ENCODE data around the gene CNN2. TPM values are rescaled to one million over a fixed set of nuclear protein-coding genes. Genes with fewer than 3 reads are reported as not detected.

Gene CNN2
- total RNA-seq, 2 donors from 2014 or later, result 187 to 254 TPM

DNA sequence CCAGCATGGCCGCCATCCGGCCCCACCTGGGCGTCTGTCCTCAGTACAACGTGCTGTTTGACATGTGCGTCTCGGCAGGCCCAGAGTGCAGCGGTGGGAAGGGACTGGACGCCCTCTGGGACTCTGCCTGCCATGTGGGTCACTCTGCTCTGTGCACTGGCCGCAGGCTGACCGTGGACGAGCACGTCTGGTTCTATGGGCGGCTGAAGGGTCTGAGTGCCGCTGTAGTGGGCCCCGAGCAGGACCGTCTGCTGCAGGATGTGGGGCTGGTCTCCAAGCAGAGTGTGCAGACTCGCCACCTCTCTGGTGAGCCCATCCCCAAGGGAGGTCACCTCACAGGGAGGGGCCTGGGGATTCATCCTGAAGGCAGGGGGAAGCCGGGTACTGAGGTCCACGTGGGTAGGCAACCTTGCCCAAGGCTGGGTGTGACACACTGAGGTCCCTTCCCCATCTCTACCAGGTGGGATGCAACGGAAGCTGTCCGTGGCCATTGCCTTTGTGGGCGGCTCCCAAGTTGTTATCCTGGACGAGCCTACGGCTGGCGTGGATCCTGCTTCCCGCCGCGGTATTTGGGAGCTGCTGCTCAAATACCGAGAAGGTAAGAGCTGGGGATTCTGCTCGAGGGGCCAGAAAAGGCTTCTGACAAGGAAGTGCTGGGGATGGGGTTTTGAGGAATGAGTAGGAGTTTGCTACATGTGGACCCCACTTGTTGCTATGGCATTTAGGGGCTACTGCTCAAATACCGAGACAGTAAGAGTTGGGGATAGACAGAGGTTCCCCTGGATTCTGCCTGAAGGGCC, 24.8 kb downstream of the CNN2 start:
- H3K27ac Mint-ChIP-seq, result peak overlapping the region in 1 of 2 donors; percentile 57
- ATAC-seq, result peak in 1 of 2 donors; percentile 27
- H3K9me3 Mint-ChIP-seq, result no peaks in the 10 kb centered on the region
- DNase-seq (ENCODE audit: low spot score in 2 of 2), result no peak
- H3K36me3 Mint-ChIP-seq, result peaks cover 0 to 3% of the 10 kb centered on the region in 2 donors

DNA sequence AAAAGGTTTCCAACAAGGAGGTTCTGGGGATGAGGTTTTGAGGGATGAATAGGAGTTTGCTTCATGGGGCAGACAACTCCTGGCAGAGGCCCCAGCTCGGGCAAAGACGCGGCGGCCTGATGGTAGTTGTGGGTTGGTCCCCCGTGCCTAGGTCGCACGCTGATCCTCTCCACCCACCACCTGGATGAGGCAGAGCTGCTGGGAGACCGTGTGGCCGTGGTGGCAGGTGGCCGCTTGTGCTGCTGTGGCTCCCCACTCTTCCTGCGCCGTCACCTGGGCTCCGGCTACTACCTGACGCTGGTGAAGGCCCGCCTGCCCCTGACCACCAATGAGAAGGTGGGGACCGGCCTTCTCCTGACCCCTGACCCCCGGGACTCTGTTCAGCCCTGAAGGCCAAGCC, 25.4 kb downstream of the CNN2 start:
- Mint-ChIP-seq H3K36me3 (peaks cover 5 to 9% of the 10 kb centered on the region in 2 donors), H3K27ac (peak overlapping the region in 1 of 2 donors; percentile 57), H3K9me3 (peaks cover 0 to 3% of the 10 kb centered on the region in 2 donors)
- DNase-seq (ENCODE audit: low spot score in 2 of 2), result no peak
- no peak for ATAC-seq

DNA sequence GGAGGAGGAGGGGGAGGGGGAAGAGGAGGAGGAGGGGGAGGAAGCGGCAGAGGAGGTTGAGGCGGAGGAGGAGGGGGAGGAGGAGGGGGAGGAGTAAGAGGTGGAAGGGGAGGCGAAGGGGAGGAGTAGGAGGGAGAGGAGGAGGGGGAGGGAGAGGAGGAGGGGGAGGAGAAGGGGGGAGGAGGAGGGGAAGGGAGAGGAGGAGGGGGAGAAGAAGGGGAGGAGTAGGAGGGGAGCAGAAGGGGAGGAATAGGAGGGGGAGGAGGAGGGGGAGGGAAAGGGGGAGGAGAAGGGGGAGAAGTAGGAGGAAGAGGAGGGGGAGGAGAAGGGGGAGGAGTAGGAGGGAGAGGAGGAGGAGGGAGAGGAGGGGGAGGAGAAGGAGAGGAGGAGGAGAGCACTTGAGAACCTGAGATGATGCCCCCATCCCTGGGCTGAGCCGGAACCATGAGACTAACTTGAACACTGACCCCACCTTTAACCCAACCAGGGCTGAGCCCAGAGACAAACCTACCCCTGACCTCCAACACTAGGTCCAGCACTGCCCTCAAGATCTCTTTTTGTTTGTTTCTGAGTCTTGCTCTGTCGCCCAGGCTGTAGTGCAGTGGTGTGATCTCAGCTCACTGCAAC, 26.1 kb downstream of the CNN2 start:
- no peak for ATAC-seq
- DNase-seq (ENCODE audit: low spot score in 2 of 2), result no peak
- peaks cover 0 to 6% of the 10 kb centered on the region in 2 donors for H3K9me3 Mint-ChIP-seq
- peaks cover 9 to 15% of the 10 kb centered on the region in 2 donors for H3K36me3 Mint-ChIP-seq
- H3K27ac Mint-ChIP-seq, result peak overlapping the region in 1 of 2 donors; percentile 71

DNA sequence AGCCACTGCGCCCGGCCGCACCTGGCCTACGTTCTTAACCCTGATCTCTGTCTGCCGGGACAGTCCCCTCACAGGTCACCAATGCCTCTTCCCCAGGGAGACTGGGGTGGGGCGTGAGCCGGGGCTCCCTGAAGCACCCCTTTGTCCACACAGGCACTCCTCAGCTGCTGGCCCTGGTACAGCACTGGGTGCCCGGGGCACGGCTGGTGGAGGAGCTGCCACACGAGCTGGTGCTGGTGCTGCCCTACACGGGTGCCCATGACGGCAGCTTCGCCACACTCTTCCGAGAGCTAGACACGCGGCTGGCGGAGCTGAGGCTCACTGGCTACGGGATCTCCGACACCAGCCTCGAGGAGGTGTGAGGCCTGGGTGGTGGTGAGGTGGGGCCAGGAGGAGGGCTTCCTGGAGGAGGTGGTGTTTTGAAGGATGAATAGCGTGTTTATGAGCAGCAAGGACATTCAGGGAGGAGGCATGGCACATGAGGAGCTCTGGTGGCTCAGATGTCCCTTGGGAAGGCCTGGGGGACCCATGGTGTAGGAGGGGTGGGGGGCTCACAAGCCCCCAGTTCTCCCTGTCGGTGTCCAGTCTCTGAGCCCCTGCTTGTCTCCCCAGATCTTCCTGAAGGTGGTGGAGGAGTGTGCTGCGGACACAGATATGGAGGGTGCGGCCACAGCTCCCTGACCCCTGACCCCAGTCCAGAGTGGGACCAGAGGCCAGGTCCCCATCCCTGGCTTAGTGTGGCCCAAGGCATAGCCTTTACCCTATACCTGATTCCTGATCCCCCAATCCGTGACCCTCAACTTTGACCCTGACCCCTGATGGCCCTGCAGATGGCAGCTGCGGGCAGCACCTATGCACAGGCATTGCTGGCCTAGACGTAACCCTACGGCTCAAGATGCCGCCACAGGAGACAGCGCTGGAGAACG, 27.0 kb downstream of the CNN2 start:
- H3K9me3 Mint-ChIP-seq, result peaks cover 0 to 7% of the 10 kb centered on the region in 2 donors
- H3K27ac Mint-ChIP-seq, result peak overlapping the region in 1 of 2 donors; percentile 71
- ATAC-seq (no peak), DNase-seq (ENCODE audit: low spot score in 2 of 2) (no peak)
- peaks cover 16 to 25% of the 10 kb centered on the region in 2 donors for H3K36me3 Mint-ChIP-seq

DNA sequence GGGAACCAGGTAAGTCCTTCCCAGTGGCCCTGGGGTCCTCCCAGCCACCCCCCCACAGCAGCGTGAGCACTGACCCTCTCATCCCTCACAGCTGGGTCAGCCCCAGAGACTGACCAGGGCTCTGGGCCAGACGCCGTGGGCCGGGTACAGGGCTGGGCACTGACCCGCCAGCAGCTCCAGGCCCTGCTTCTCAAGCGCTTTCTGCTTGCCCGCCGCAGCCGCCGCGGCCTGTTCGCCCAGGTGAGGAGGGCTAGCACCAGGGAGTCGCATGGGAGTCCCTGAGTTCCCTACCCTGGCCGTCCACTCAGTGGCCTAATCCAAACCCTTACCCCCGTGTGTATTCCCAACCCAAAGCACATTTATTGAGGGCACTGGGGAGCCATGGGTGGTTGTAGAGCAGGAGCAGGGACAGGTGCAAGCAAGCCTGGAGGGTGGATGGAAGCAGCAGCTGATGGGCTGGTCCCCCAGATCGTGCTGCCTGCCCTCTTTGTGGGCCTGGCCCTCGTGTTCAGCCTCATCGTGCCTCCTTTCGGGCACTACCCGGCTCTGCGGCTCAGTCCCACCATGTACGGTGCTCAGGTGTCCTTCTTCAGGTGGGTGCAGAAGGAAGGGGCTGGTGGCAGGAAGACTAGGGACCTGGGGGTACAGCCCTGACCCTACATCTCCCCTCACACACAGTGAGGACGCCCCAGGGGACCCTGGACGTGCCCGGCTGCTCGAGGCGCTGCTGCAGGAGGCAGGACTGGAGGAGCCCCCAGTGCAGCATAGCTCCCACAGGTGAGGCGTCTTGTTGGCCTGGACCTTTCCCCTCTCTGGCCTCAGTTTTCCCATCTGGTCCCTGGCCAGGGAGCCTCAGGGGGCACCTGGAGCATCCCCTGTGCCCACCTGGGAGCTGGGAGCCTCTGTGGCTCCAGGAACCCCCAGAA, 28.0 kb downstream of the CNN2 start:
- DNase-seq (ENCODE audit: low spot score in 2 of 2), result no peak
- H3K9me3 Mint-ChIP-seq, result peaks cover 0 to 7% of the 10 kb centered on the region in 2 donors
- H3K27ac Mint-ChIP-seq, result no peak overlapping the region
- ATAC-seq, result no peak
- H3K36me3 Mint-ChIP-seq, result peaks cover 16 to 26% of the 10 kb centered on the region in 2 donors

DNA sequence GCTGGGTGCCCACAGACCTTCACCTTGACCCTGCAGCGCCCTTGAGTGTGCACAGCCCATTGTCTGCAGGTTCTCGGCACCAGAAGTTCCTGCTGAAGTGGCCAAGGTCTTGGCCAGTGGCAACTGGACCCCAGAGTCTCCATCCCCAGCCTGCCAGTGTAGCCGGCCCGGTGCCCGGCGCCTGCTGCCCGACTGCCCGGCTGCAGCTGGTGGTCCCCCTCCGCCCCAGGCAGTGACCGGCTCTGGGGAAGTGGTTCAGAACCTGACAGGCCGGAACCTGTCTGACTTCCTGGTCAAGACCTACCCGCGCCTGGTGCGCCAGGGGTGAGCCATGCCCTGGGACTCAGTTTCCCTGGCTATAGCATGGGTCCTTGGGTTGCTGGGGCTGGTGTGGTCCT, 28.6 kb downstream of the CNN2 start:
- Mint-ChIP-seq H3K27ac (no peak overlapping the region), H3K36me3 (peaks cover 16 to 26% of the 10 kb centered on the region in 2 donors), H3K9me3 (peaks cover 0 to 7% of the 10 kb centered on the region in 2 donors)
- DNase-seq (ENCODE audit: low spot score in 2 of 2) (no peak), ATAC-seq (no peak)

DNA sequence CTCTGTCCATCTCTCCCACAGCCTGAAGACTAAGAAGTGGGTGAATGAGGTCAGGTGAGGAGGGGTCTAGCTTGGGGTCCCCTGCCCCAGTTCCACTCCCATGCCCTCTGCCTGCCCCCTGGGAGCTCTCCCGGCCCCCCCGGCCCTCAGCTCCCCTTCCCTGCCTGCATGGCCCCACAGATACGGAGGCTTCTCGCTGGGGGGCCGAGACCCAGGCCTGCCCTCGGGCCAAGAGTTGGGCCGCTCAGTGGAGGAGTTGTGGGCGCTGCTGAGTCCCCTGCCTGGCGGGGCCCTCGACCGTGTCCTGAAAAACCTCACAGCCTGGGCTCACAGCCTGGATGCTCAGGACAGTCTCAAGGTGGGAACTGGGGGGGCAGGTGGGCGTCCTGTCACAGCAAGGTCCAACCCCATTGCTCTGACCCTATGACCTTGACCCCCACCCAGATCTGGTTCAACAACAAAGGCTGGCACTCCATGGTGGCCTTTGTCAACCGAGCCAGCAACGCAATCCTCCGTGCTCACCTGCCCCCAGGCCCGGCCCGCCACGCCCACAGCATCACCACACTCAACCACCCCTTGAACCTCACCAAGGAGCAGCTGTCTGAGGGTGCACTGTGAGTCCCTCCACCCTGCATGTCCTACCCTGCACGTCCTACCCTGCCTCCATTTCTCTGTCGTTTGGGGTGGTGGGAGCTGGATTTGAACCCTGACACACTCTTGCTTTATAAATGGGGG, 29.6 kb downstream of the CNN2 start:
- no peak overlapping the region for H3K27ac Mint-ChIP-seq

DNA sequence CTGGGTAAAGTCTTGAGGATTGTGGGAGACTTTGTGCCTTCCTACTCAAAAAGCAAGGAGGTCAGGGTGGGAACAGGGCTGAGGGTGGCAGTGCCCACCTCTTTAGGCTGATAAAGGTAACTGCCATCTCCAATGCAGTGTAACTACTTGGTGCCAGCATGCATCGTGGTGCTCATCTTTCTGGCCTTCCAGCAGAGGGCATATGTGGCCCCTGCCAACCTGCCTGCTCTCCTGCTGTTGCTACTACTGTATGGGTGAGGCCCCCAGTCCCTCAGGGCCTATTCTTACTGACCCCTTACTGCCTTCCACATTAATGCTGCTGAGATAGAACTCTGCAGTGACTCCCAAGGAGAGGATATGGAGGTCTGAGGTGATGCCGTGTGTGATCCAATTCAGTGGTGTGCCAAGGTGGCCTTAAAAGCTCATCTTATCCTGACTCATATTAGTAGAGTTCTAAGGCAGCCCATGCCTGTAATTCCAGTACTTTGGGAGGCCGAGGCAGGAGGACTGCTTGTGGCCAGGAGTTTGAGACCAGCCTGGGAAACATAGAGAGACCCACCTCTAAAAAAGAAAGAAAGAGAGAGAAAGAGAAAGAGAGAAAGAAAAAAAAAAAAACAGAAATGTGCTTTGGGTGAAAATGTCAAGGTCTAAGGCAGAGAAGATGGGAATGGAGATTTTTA, 30.9 kb downstream of the CNN2 start:
- peaks cover 16 to 26% of the 10 kb centered on the region in 2 donors for H3K36me3 Mint-ChIP-seq
- peak overlapping the region; percentile 11 to 70 for H3K27ac Mint-ChIP-seq
- DNase-seq (ENCODE audit: low spot score in 2 of 2), result no peak
- peak; percentile 46 to 63 for ATAC-seq
- H3K9me3 Mint-ChIP-seq, result peaks cover 0 to 7% of the 10 kb centered on the region in 2 donors

More for the DNA sequence above, 29.6 kb downstream of the CNN2 start:
- Mint-ChIP-seq H3K36me3 (peaks cover 16 to 26% of the 10 kb centered on the region in 2 donors), H3K9me3 (peaks cover 0 to 7% of the 10 kb centered on the region in 2 donors)
- ATAC-seq (no peak), DNase-seq (ENCODE audit: low spot score in 2 of 2) (no peak)

DNA sequence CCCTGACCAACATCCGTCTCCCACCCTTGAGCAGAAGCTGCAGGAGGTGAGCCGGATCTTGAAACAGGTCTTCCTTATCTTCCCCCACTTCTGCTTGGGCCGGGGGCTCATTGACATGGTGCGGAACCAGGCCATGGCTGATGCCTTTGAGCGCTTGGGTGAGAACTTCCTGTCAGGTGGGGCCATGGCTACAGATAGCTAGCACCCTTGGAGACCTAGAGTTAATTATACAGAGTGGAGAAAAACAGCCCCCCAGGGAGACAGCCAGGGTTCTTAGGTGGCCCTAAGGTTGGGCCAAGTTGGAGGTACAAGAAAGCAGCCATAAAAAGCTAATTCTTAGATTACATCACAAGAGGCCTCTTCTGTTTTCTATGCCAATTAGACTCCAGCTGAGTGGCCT, 31.7 kb downstream of the CNN2 start:
- no peak overlapping the region for H3K27ac Mint-ChIP-seq
- DNase-seq (ENCODE audit: low spot score in 2 of 2) (no peak), ATAC-seq (no peak)
- H3K9me3 Mint-ChIP-seq, result peaks cover 0 to 7% of the 10 kb centered on the region in 2 donors
- H3K36me3 Mint-ChIP-seq, result peaks cover 16 to 26% of the 10 kb centered on the region in 2 donors

DNA sequence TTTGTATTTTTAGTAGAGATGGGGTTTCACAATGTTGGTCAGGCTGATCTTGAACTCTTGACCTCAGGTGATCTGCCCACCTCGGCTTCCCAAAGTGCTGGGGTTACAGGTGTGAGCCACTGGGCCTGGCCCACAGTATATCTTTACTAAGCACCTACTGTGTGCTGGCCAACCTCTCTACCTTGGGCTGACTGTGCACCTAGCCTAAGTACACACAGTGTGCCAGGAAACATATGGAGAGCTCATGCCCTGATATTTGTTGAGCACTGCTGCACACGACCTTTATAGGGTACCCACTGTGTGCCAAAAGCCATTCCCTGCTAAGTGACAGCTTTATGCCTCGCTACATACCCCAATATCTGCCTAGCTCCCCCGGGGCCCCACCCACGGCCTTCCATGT, 34.3 kb downstream of the CNN2 start:
- DNase-seq (ENCODE audit: low spot score in 2 of 2), result no peak
- Mint-ChIP-seq H3K27ac (no peak overlapping the region), H3K36me3 (peaks cover 16 to 26% of the 10 kb centered on the region in 2 donors), H3K9me3 (peaks cover 0 to 7% of the 10 kb centered on the region in 2 donors)
- no peak for ATAC-seq

DNA sequence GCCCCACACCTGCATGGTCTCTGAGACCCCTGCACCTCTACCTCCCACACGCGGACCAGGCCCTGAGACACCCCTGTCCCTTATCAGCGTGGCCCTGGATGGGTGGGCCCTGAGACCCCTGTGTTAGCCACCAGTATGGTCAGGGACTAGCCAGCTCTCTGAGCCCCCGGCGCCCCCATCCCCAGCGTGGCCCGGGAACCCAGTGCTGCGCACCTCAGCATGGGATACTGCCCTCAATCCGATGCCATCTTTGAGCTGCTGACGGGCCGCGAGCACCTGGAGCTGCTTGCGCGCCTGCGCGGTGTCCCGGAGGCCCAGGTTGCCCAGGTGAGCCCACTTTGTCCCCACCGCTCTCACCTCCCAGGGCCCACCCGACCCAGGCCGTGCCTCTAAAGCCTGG, 35.6 kb downstream of the CNN2 start:
- ATAC-seq, result no peak
- Mint-ChIP-seq H3K27ac (no peak overlapping the region), H3K9me3 (peaks cover 0 to 4% of the 10 kb centered on the region in 2 donors), H3K36me3 (peaks cover 10 to 16% of the 10 kb centered on the region in 2 donors)
- no peak for DNase-seq (ENCODE audit: low spot score in 2 of 2)

DNA sequence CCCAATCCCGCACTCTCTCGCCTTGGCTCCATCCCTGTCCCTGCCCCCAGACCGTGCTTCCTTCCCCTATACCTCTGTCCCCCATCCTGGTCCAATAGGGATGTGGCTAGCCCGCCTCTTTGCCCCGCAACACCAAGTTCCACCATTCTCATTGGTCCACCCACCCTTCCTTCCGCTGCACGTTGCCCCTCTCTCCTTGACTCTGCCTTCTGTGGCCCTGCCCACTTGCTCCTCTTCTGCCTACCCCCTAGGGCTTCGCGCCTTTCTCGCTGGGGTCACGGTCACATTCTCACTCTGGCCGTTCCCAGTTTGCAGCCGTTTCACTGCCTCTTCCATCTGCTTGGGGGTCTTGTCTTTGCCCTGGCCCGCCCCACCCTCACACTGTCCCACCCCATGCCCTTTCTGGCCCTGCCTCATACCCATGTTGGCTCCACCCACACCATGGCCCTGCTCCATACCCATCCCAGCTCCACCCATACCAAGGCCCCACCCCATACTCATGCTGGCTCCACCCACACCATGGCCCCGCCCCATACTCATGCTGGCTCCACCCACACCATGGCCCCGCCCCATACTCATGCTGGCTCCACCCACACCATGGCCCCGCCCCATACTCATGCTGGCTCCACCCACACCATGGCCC, 36.1 kb downstream of the CNN2 start:
- ATAC-seq (peak in 1 of 2 donors; percentile 21), DNase-seq (ENCODE audit: low spot score in 2 of 2) (peak in 1 of 2 donors; percentile 58)
- Mint-ChIP-seq H3K9me3 (peaks cover 0 to under 1% of the 10 kb centered on the region in 2 donors), H3K27ac (no peak overlapping the region), H3K36me3 (peaks cover 7 to 10% of the 10 kb centered on the region in 2 donors)

DNA sequence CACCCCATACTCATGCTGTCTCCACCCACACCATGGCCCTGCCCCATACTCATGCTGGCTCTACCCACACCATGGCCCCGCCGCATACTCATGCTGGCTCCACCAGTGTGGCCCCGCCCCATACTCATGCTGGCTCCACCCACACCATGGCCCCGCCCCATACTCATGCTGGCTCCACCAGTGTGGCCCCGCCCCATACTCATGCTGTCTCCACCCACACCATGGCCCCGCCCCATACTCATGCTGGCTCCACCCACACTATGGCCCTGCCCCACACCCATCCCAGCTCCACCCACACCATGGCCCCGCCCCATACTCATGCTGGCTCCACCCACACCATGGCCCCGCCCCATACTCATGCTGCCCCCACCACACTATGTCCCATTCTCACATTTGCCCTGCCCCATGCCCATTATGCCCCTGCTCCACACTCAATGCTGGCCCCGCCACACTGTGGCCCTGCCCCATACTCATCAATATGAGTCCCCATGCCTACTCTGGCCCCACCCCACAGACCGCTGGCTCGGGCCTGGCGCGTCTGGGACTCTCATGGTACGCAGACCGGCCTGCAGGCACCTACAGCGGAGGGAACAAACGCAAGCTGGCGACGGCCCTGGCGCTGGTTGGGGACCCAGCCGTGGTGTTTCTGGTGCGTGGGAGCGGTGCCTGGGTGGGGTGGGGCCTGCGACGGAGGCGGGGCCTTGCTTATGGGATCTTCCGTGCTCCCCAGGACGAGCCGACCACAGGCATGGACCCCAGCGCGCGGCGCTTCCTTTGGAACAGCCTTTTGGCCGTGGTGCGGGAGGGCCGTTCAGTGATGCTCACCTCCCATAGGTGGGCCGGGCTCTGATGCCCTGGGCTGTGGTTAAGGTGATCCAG, 36.9 kb downstream of the CNN2 start:
- ATAC-seq (peak in 1 of 2 donors; percentile 26), DNase-seq (ENCODE audit: low spot score in 2 of 2) (peak in 1 of 2 donors; percentile 72)
- Mint-ChIP-seq H3K36me3 (peaks cover 0 to 3% of the 10 kb centered on the region in 2 donors), H3K27ac (no peak overlapping the region), H3K9me3 (no peaks in the 10 kb centered on the region)
